ENCODE results near the gene RSPH9. TPM values are rescaled to one million over a fixed set of nuclear protein-coding genes. Genes with fewer than 3 reads are reported as not detected.

RSPH9 gene
- total and polyA plus RNA-seq, 11 donors: 0.09 to 0.50 (median 0.16) TPM; not detected in 3

GRCh38 chr6:43610431-43610830, 34.4 kb upstream of the RSPH9 start:
- intact Hi-C loops (cut with DNase I): no loop called here
- Histone ChIP-seq H3K4me1 (peaks cover 0 to 13% (median 0%) of the 10 kb centered on the region in 12 donors), H3K27me3 (no peaks in the 10 kb centered on the region), H3K4me3 (no peak overlapping the region), H3K27ac (no peak overlapping the region), H3K9me3 (no peaks in the 10 kb centered on the region), H3K36me3 (peaks cover 0 to 91% (median 68%) of the 10 kb centered on the region in 9 donors)
- WGBS, 4 donors: 92 to 97% (median 96%) methylated on average over 5 of the region's 5 CpGs
- ATAC-seq (no peak), DNase-seq (no peak)
- no peak for TF ChIP-seq POLR2A (IDR thresholded peaks at IDR 0.05)
- TF ChIP-seq, protein P1, sequence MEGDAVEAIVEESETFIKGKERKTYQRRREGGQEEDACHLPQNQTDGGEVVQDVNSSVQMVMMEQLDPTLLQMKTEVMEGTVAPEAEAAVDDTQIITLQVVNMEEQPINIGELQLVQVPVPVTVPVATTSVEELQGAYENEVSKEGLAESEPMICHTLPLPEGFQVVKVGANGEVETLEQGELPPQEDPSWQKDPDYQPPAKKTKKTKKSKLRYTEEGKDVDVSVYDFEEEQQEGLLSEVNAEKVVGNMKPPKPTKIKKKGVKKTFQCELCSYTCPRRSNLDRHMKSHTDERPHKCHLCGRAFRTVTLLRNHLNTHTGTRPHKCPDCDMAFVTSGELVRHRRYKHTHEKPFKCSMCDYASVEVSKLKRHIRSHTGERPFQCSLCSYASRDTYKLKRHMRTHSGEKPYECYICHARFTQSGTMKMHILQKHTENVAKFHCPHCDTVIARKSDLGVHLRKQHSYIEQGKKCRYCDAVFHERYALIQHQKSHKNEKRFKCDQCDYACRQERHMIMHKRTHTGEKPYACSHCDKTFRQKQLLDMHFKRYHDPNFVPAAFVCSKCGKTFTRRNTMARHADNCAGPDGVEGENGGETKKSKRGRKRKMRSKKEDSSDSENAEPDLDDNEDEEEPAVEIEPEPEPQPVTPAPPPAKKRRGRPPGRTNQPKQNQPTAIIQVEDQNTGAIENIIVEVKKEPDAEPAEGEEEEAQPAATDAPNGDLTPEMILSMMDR (IDR thresholded peaks at IDR 0.05): no peak

DNA sequence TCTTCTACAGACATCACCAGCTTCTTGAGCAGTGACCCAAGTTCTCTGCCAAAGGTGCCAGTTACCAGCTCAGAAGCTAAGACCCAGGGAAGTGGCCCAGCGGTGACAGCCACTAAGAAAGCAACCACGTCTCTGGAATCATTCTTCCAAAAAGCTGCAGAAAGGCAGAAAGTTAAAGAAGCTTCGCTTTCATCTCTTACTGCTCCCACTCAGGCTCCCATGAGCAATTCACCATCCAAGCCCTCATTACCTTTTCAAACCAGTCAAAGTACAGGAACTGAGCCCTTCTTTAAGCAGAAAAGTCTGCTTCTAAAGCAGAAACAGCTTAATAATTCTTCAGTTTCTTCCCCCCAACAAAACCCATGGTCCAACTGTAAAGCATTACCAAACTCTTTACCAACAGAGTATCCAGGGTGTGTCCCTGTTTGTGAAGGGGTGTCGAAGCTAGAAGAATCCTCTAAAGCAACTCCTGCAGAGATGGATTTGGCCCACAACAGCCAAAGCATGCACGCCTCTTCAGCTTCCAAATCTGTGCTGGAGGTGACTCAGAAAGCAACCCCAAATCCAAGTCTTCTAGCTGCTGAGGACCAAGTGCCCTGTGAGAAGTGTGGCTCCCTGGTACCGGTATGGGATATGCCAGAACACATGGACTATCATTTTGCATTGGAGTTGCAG, 31.0 kb upstream of the RSPH9 start:
- intact Hi-C loops (cut with DNase I): no loop called here
- Histone ChIP-seq H3K4me1 (peaks cover 0 to 4% (median 0%) of the 10 kb centered on the region in 12 donors), H3K27ac (no peak overlapping the region), H3K9me3 (no peaks in the 10 kb centered on the region), H3K36me3 (peaks cover 0 to 84% (median 61%) of the 10 kb centered on the region in 9 donors), H3K4me3 (no peak overlapping the region), H3K27me3 (no peaks in the 10 kb centered on the region)
- WGBS, 4 donors: 95 to 98% (median 96%) methylated on average over 6 of the region's 6 CpGs
- DNase-seq (no peak), ATAC-seq (no peak)
- TF ChIP-seq POLR2A (IDR thresholded peaks at IDR 0.05): no peak
- TF ChIP-seq, protein P1 (IDR thresholded peaks at IDR 0.05): no peak

GRCh38 chr6:43614396-43614730, 30.5 kb upstream of the RSPH9 start:
- ATAC-seq (no peak), DNase-seq (no peak)
- peaks cover 0 to under 1% (median 0%) of the 10 kb centered on the region in 12 donors for H3K4me1 ChIP-seq
- H3K9me3 ChIP-seq: no peaks in the 10 kb centered on the region
- no peak overlapping the region for H3K4me3 ChIP-seq
- TF ChIP-seq, protein P1 (IDR thresholded peaks at IDR 0.05): no peak
- TF ChIP-seq POLR2A (IDR thresholded peaks at IDR 0.05): no peak
- intact Hi-C loops (cut with DNase I): no loop called here
- H3K27ac ChIP-seq: no peak overlapping the region
- no peaks in the 10 kb centered on the region for H3K27me3 ChIP-seq
- H3K36me3 ChIP-seq: peaks cover 0 to 84% (median 62%) of the 10 kb centered on the region in 9 donors
- WGBS, 4 donors: 86 to 90% (median 88%) methylated on average over 3 of the region's 3 CpGs

DNA sequence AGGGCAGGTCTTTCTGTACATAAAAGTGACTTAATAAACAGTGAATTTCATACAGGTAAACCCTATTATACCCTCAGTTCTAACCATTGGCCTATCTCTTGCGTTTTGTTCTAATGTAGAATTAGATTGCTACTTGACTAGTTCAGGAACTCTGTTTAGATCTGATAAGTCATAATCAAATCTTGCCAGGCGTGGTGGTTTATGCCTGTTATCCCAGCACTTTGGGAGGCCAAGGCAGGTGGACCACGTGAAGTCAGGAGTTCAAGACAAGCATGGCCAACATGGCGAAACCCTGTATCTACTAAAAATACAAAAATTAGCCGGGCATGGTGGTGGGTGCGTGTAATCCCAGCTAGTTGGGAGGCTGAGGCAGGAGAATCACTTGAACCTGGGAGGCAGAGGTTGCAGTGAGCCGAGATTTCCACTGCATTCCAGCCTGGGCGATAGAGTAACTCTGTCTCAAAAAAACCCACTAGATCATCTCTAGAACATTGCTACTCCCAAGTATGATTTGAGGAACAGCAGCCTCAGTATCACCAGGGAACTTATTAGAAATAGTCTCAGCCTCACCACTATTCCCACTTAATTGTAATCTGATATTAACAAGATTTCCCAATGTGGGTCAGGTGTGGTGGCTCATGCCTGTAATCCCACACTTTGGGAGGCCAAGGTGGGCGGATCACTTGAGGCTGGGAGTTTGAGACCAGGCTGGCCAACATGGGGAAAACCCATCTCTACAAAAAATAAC, 27.9 kb upstream of the RSPH9 start:
- Histone ChIP-seq H3K4me3 (no peak overlapping the region), H3K27ac (no peak overlapping the region), H3K4me1 (peaks cover 0 to 9% (median 0%) of the 10 kb centered on the region in 12 donors), H3K27me3 (no peaks in the 10 kb centered on the region), H3K36me3 (peaks cover 0 to 85% (median 63%) of the 10 kb centered on the region in 9 donors), H3K9me3 (no peaks in the 10 kb centered on the region)
- ATAC-seq (no peak), DNase-seq (no peak)
- no peak for TF ChIP-seq POLR2A (IDR thresholded peaks at IDR 0.05)
- TF ChIP-seq, protein P1 (IDR thresholded peaks at IDR 0.05): no peak
- 94 to 96% (median 95%) methylated on average over 9 of the region's 9 CpGs for WGBS, 4 donors
- intact Hi-C loops (cut with DNase I): no loop called here

All from heart left ventricle (tissue), 16 donors.